Heart left ventricle (tissue), 16 donors: ENCODE measurements around the gene ZNF544. TPM values are rescaled to one million over a fixed set of nuclear protein-coding genes. Genes with fewer than 3 reads are reported as not detected.
"Not testable (repeated sequence)": the region's sequence is repeated elsewhere in the genome, so short reads cannot be mapped to it uniquely, and the experiment has no call there.

Source experiments
- ATAC-seq, 4 donors: fragments of 200-7000 bp; cut with Tn5 transposase; one replicate each; pipeline ENCODE4 v1.9.1; 2020 to 2022; ENCODE audit warnings: moderate library complexity in 4 of 4, mild to moderate bottlenecking in 3 of 4, moderate number of reproducible peaks in 1 of 4
- DNase-seq, 5 donors: peaks; one replicate each; pipeline ENCODE4 v3.0.0-alpha.2; 2020
- H3K27ac ChIP-seq, 12 donors: fragments of 200-600 bp; sonication (generic) in 4 of 12; one replicate each; pipeline versions ENCODE4 v1.5.0 to v1.8.0; 2016 to 2022; ENCODE audit warnings: mild to moderate bottlenecking in 2 of 12
- H3K27me3 ChIP-seq, 9 donors: fragments of 200-600 bp; sonication (generic) in 2 of 9; one replicate each; pipeline versions ENCODE4 v1.5.1 to v1.8.0; 2016 to 2022; ENCODE audit warnings: mild to moderate bottlenecking in 3 of 9
- H3K36me3 ChIP-seq, 9 donors: fragments of 200-600 bp; sonication (generic) in 2 of 9; one replicate each; pipeline versions ENCODE4 v1.5.0 to v1.8.0; 2018 to 2022; ENCODE audit warnings: mild to moderate bottlenecking in 2 of 9
- H3K4me1 ChIP-seq, 12 donors: fragments of 200-600 bp; sonication (generic) in 4 of 12; one replicate each; pipeline versions ENCODE4 v1.5.0 to v1.8.0; 2016 to 2022; ENCODE audit warnings: mild to moderate bottlenecking in 3 of 12
- H3K4me3 ChIP-seq, 12 donors: fragments of 200-600 bp; sonication (generic) in 4 of 12; one replicate each; pipeline versions ENCODE4 v1.5.0 to v1.8.0; 2017 to 2022; ENCODE audit warnings: mild to moderate bottlenecking in 9 of 12, moderate library complexity in 4 of 12
- H3K9me3 ChIP-seq, 12 donors: fragments of 200-600 bp; sonication (generic) in 4 of 12; one replicate each; pipeline versions ENCODE4 v1.5.0 to v1.8.0; 2016 to 2022; ENCODE audit warnings: mild to moderate bottlenecking in 1 of 12
- CTCF ChIP-seq, 12 donors: fragments of 200-600 bp; sonication (generic) in 4 of 12; IDR thresholded peaks; one replicate each; pipeline versions ENCODE4 v1.5.0 to v1.8.0; 2018 to 2022; ENCODE audit warnings: antibody characterized with exemption in 12 of 12, mild to moderate bottlenecking in 5 of 12
- POLR2A ChIP-seq, 2 donors: fragments of 450-650 bp; IDR thresholded peaks; one replicate each; pipeline ENCODE4 v1.6.1; 2017; ENCODE audit warnings: antibody characterized with exemption in 2 of 2, mild to moderate bottlenecking in 2 of 2, moderate library complexity in 2 of 2
- WGBS, 4 donors: extraction: QIAGEN DNeasy Blood & Tissue Kit in 2 of 4; methylation state at CpG; one replicate each; pipeline versions ENCODE4 v1.1.5 to v1.1.7; 2013 to 2018; 5-methylcytosine and 5-hydroxymethylcytosine counted together
- intact Hi-C, 10 donors: fragments of 100-400 bp; cut with DNase I; formaldehyde crosslinking; loops; one replicate each; pipeline versions ENCODE4 v1.11.1 to v1.14.2; 2022
- polyA plus RNA-seq, 2 donors: library from polyadenylated mRNA; stranded (reverse); fragments of 200-250 nt; gene quantifications; one replicate each; pipeline ENCODE4 v1.2.3, GENCODE V29; 2013
- total RNA-seq, 9 donors: library from RNA; depleted of rRNA in 2 of 9; stranded (reverse); fragments of >200 nt in 2 of 9; fragmentation: NEBNext Ultra II Directional in 3 of 9; extraction: Animal tissue kit (Norgen Biotek cat#: 25700) in 3 of 9; gene quantifications; one replicate each; pipeline versions ENCODE4 v1.1.0 to v1.2.4, GENCODE V29; 2016 to 2023
- donor health status: ischemic (EF 13 %, LVEDD 7.1; RV severe dilation, severe dysfunction).
- donor health status: healthy with polysubstance abuse.
- donor health status: DM: no; HTN: yes; CAD: no.
- donor health status: DM: no; HTN: no; CAD: no.
- donor health status: ischemic (EF 25% LVEDD 6.9; RV normal size, moderate dysfunction).
- donor health status: ischemic (EF 25% LVEDD 5.7; RV mildly dilated, moderate dysfunction).
- donor health status: healthy.
- donor health status: DM: yes; HTN: yes; CAD: no.
- donor health status: ischemic (EF 35%, LVEDD 5.7; RV mildly dilated, moderate dysfunction).
- donor health status: nonischemic (EF 11% LVEDD 7.7; RV severe dilation, severe dysfunction).
- donor health status: DM: yes; HTN: yes; CAD: no.
- donor health status: PGD.
- donor health status: ischemic (EF 29% LVEDD 5.4; RV normal size, mild dysfunction).
- donor health status: nonischemic (EF 23%, LVEDD 6.1; RV moderate dilation, normal function).

ZNF544 gene
- total and polyA plus RNA-seq, 11 donors, result 20.8 to 38.7 (median 22.3) TPM

- WGBS, 4 donors, result 39 to 52% (median 43%) methylated on average over 12 to 13 of the region's 13 CpGs
- H3K4me3 ChIP-seq, H3K27ac ChIP-seq, H3K27me3 ChIP-seq, H3K9me3 ChIP-seq: not testable (repeated sequence)
- ATAC-seq (peak in 2 of 4 donors; percentile 39 to 49), DNase-seq (peak in 4 of 5 donors; percentile 28 to 57 (median 42))
- TF ChIP-seq CTCF (IDR thresholded peaks at IDR 0.05), result peak; percentile 40 to 70 (median 58)
- Histone ChIP-seq H3K4me1 (peaks cover 0 to 16% (median 13%) of the 10 kb centered on the region in 12 donors), H3K36me3 (peaks cover 0 to 85% (median 80%) of the 10 kb centered on the region in 9 donors)
- intact Hi-C loops, result loop anchor here in 2 of 10 donors (5.0 to 10.0 kb wide), 2 partner anchors 128 to 286 kb away; partner anchors contain the start of gene ZNF274 (in 1 of the 2)
Measured at GRCh38 chr19:58310685-58311084, 82.0 kb downstream of the ZNF544 start.

DNA sequence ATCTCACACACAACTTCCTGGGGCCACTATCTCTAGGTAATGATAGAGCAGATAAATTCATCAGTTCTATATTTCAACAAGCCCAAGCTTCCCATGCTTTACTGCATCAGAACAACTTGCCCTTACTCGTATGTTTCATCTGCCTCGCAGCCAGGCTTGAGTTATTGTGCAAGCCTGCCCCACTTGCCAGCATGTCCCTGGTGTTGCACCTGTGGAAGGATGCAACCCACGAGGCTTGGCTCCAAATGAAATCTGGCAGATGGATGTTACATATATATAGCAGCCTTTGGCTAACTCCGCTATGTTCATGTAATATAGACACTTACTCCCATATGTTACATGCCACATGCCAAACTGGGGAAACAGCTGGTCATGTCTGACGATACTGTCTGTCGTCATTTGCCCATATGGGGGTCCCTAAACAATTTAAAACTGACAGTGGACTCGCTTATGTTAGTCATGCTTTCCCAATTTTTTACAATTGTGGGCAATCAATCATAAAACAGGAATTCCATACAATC is 82.7 kb downstream of the ZNF544 start:
- intact Hi-C loops, result loop anchor here in 2 of 10 donors (5.0 to 10.0 kb wide), 2 partner anchors 129 to 287 kb away; partner anchors contain the start of gene ZNF274 (in 1 of the 2)
- 90 to 95% (median 90%) methylated on average over 7 of the region's 7 CpGs for WGBS, 4 donors
- Histone ChIP-seq H3K27me3 (no peaks in the 10 kb centered on the region), H3K4me3 (no peak overlapping the region), H3K36me3 (peaks cover 0 to 92% (median 82%) of the 10 kb centered on the region in 9 donors), H3K9me3 (no peaks in the 10 kb centered on the region), H3K27ac (no peak overlapping the region), H3K4me1 (peaks cover 0 to 9% (median 5%) of the 10 kb centered on the region in 12 donors)
- no peak for DNase-seq
- no peak for ATAC-seq
- TF ChIP-seq POLR2A (IDR thresholded peaks at IDR 0.05) (no peak), CTCF (IDR thresholded peaks at IDR 0.05) (no peak)

Other genes starting within 250 kb of the ZNF544 start
- gene ZNF606, start 226.1 kb upstream of the ZNF544 start, total RNA-seq, result 10 to 100 TPM in 7 of 9 donors, 1 to 10 TPM in 2; 7.8 to 14.3 (median 12.2) TPM
- gene ZNF606, start 226.1 kb upstream of the ZNF544 start, polyA plus RNA-seq, result 10 to 100 TPM in 1 of 2 donors, 1 to 10 TPM in 1; 6.4 to 10.7 TPM
- gene ZSCAN1, start 194.9 kb upstream of the ZNF544 start, total RNA-seq, result not detected
- under 1 TPM in 1 of 2 donors, not detected in 1; 0.14 TPM for gene ZSCAN1, start 194.9 kb upstream of the ZNF544 start, polyA plus RNA-seq
- 1 to 10 TPM; 2.1 to 4.5 (median 3.4) TPM for gene ZNF135, start 169.6 kb upstream of the ZNF544 start, total RNA-seq
- 1 to 10 TPM; 2.0 to 3.9 TPM for gene ZNF135, start 169.6 kb upstream of the ZNF544 start, polyA plus RNA-seq
- gene ZSCAN18, start 130.7 kb upstream of the ZNF544 start, total RNA-seq, result 100 to 1,000 TPM in 1 of 9 donors, 10 to 100 TPM in 8; 45.1 to 114 (median 73.4) TPM
- 10 to 100 TPM; 41.9 to 71.8 TPM for gene ZSCAN18, start 130.7 kb upstream of the ZNF544 start, polyA plus RNA-seq
- 10 to 100 TPM in 2 of 9 donors, 1 to 10 TPM in 7; 7.4 to 10.9 (median 9.0) TPM for gene ZNF329, start 78.1 kb upstream of the ZNF544 start, total RNA-seq
- gene ZNF329, start 78.1 kb upstream of the ZNF544 start, polyA plus RNA-seq, result 10 to 100 TPM in 1 of 2 donors, 1 to 10 TPM in 1; 2.4 to 10.2 TPM
- gene ZNF274, start 45.9 kb upstream of the ZNF544 start, total RNA-seq, result 10 to 100 TPM; 16.2 to 29.0 (median 21.8) TPM
- 10 to 100 TPM in 1 of 2 donors, 1 to 10 TPM in 1; 8.1 to 37.9 TPM for gene ZNF274, start 45.9 kb upstream of the ZNF544 start, polyA plus RNA-seq
- gene ZNF8, start 50.0 kb downstream of the ZNF544 start, total RNA-seq, result 1 to 10 TPM; 4.0 to 7.8 (median 5.5) TPM
- gene ZNF8, start 50.0 kb downstream of the ZNF544 start, polyA plus RNA-seq, result 1 to 10 TPM; 2.6 to 3.3 TPM
- gene ERVK3-1, start 76.5 kb downstream of the ZNF544 start, total RNA-seq, result 10 to 100 TPM; 12.8 to 39.2 (median 20.3) TPM
- gene ERVK3-1, start 76.5 kb downstream of the ZNF544 start, polyA plus RNA-seq, result 10 to 100 TPM; 24.6 to 61.1 TPM
- gene ZSCAN22, start 98.1 kb downstream of the ZNF544 start, total RNA-seq, result 1 to 10 TPM; 1.1 to 3.1 (median 2.0) TPM
- gene ZSCAN22, start 98.1 kb downstream of the ZNF544 start, polyA plus RNA-seq, result 1 to 10 TPM in 1 of 2 donors, under 1 TPM in 1; 0.65 to 1.5 TPM
- 1 to 10 TPM in 7 of 9 donors, under 1 TPM in 2; 0.23 to 6.6 (median 3.0) TPM for gene A1BG, start 124.6 kb downstream of the ZNF544 start, total RNA-seq
- 1 to 10 TPM; 4.4 to 4.6 TPM for gene A1BG, start 124.6 kb downstream of the ZNF544 start, polyA plus RNA-seq
- gene ZNF497, start 133.8 kb downstream of the ZNF544 start, total RNA-seq, result 1 to 10 TPM in 1 of 9 donors, under 1 TPM in 8; 0.18 to 1.1 (median 0.46) TPM
- under 1 TPM; 0.08 to 0.28 TPM for gene ZNF497, start 133.8 kb downstream of the ZNF544 start, polyA plus RNA-seq
- gene ZNF837, start 152.1 kb downstream of the ZNF544 start, total RNA-seq, result under 1 TPM in 7 of 9 donors, not detected in 2; 0.17 to 0.75 (median 0.63) TPM
- under 1 TPM; 0.24 to 0.57 TPM for gene ZNF837, start 152.1 kb downstream of the ZNF544 start, polyA plus RNA-seq
- gene RPS5, start 158.4 kb downstream of the ZNF544 start, total RNA-seq, result 100 to 1,000 TPM; 346 to 753 (median 485) TPM
- gene RPS5, start 158.4 kb downstream of the ZNF544 start, polyA plus RNA-seq, result 1,000 to 10,000 TPM in 1 of 2 donors, 100 to 1,000 TPM in 1; 417 to 1,718 TPM
- gene RNF225, start 166.7 kb downstream of the ZNF544 start, total RNA-seq, result not detected
- not detected for gene RNF225, start 166.7 kb downstream of the ZNF544 start, polyA plus RNA-seq
- 10 to 100 TPM; 12.7 to 21.6 (median 16.9) TPM for gene ZNF584, start 179.7 kb downstream of the ZNF544 start, total RNA-seq
- 10 to 100 TPM in 1 of 2 donors, 1 to 10 TPM in 1; 6.1 to 31.4 TPM for gene ZNF584, start 179.7 kb downstream of the ZNF544 start, polyA plus RNA-seq
- 1 to 10 TPM; 3.1 to 6.7 (median 5.2) TPM for gene ZNF132, start 211.2 kb downstream of the ZNF544 start, total RNA-seq
- gene ZNF132, start 211.2 kb downstream of the ZNF544 start, polyA plus RNA-seq, result 1 to 10 TPM; 1.7 to 1.8 TPM
- 1 to 10 TPM; 2.3 to 5.1 (median 4.5) TPM for gene ZNF324B, start 222.7 kb downstream of the ZNF544 start, total RNA-seq
- gene ZNF324B, start 222.7 kb downstream of the ZNF544 start, polyA plus RNA-seq, result 1 to 10 TPM; 1.4 to 3.1 TPM
- 10 to 100 TPM in 1 of 9 donors, 1 to 10 TPM in 8; 4.0 to 10.1 (median 5.3) TPM for gene ZNF324, start 238.2 kb downstream of the ZNF544 start, total RNA-seq
- gene ZNF324, start 238.2 kb downstream of the ZNF544 start, polyA plus RNA-seq, result 1 to 10 TPM; 2.5 to 5.6 TPM
- gene ZNF446, start 247.4 kb downstream of the ZNF544 start, total RNA-seq, result 1 to 10 TPM; 4.3 to 9.3 (median 6.0) TPM
- 1 to 10 TPM; 6.7 to 7.0 TPM for gene ZNF446, start 247.4 kb downstream of the ZNF544 start, polyA plus RNA-seq